AG20443 (cell line): ENCODE data around the gene RADIL.

Experiments used
- DNase-seq: peaks from one replicate; pipeline ENCODE4 v3.0.0; 2012; ENCODE audit warnings: low spot score, mixed read lengths

The RADIL gene

GRCh38 chr7:4831723-4832495, 51.6 kb downstream of the RADIL start:
- DNase-seq = no peak

- DNase-seq = peak; percentile 89
These were observed 53.3 kb downstream of the RADIL start for GRCh38 chr7:4830176-4830575.

DNA sequence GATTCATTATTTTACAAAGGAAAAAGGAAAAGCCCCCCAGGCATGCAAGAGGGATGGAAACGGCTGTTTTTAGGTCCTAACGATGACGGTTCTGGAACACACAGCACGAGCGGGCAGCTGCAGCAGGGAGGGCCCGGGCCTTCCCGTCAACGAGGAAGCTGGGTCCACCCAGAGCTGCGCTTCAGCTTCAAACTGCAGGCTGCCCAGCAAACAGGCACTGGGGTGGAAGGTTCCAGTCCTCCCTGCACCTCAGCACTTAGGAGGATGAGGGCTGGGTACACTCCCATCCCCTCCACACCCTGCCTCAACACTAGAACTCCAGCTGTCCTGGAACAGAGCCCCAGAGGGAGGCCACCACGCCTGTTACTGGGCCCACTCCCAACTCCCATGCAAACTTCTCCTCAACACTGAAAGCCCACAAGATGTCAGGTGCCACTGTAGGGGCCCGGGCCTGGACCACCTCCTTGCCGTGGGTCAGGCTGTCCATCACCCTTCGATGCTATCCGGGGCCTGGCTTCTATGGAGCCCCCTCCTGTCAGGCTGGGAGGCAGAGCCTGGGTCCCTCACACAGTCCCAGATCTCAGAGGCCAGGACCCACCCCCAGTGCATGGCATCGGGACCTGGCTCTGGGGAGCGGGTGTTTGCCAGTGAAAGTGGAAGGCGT, 54.7 kb downstream of the RADIL start:
- DNase-seq = no peak

GRCh38 chr7:4825081-4825480, 58.4 kb downstream of the RADIL start:
- DNase-seq = no peak

DNA sequence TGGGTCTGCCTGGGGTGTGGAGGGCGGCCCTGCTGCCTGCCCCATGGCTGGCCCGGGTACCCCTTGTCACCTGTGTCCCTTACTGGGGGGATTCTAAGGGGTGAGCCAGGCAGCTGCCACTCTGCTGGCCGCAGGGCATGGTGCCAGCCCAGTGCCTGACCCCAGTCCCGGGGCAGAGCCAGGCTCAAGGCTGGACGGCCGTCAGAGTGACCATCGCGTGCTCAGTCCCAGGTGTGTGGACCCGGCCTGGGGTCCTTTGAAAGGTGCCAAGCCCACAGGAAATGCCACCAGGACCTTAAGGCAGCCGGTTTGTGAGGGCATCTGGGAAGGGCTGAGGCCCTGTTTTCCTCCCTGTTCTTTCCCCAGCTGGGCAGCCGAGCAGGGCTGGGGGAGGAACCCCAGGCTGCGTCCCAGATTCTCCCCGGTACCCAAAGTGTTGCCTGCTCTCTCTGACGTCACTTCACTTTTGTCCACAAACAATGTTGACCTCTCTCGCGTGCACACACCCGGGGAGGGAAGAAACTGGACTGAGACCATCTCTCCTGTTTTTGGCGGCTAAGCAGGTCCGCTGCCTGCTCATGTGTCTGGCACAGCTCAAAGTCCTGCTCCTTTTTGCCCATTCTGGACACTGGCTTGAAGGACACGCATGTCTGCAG, 59.3 kb downstream of the RADIL start:
- DNase-seq = no peak

DNA sequence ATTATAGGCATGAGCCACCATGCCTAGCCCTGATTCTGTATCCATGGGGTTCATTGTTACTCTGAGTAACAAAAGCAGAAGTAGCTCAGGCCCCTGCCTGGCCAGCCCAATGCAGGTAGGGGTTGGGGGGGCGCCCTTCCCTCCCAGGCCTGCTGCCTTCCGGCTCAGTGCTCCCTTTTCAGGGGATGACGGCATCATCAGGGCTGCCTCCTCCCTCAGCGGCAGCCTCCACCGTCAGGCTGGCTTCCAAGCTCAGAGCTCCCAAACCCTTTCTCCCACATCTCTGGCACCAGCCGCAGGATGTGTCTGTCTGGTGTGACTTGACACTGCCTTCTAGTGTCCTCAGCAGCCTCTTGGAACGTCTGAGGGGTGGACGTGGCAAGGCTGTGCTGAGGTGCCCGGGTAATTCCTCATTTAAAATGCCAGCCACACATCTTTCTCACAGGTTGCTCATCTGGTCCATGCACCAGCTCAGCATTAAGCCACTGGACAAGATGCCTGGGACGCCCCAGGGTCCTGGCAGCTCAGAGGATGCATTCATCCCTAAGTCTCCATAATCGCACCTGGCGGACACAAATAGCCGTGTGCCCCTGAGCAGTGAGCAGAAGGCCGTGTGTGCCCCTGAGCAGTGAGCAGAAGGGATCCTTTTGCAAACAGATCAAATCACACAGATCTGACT, 59.9 kb downstream of the RADIL start:
- no peak for DNase-seq

- DNase-seq = no peak
These were observed 60.8 kb downstream of the RADIL start for GRCh38 chr7:4822677-4823076.

DNA sequence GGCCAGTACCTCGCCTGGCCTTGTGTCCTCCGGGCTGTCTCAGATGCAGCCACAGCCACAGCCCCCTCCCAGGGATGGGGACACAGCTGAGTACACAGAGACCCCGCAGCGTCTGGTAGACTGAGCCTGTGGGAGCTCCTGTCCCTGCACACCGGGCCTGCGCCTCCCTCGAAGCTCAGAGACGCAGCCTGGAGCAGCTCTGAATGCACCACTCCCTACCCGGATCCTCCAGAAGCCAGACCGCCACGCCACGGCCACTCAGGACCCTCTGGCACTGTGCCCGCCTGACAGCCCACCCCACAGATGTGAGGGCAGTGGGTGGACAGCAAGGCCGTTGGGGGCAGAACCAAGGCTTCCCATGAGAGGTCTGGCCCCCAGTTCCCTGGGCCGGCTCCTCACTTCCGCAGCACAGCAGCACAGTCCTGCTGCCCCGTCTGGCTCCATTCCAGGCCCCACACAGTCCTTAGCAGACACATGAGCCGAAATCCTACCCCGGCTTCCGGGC, 62.5 kb downstream of the RADIL start:
- no peak for DNase-seq

- no peak for DNase-seq
These were observed 63.0 kb downstream of the RADIL start for GRCh38 chr7:4820405-4820966.

DNA sequence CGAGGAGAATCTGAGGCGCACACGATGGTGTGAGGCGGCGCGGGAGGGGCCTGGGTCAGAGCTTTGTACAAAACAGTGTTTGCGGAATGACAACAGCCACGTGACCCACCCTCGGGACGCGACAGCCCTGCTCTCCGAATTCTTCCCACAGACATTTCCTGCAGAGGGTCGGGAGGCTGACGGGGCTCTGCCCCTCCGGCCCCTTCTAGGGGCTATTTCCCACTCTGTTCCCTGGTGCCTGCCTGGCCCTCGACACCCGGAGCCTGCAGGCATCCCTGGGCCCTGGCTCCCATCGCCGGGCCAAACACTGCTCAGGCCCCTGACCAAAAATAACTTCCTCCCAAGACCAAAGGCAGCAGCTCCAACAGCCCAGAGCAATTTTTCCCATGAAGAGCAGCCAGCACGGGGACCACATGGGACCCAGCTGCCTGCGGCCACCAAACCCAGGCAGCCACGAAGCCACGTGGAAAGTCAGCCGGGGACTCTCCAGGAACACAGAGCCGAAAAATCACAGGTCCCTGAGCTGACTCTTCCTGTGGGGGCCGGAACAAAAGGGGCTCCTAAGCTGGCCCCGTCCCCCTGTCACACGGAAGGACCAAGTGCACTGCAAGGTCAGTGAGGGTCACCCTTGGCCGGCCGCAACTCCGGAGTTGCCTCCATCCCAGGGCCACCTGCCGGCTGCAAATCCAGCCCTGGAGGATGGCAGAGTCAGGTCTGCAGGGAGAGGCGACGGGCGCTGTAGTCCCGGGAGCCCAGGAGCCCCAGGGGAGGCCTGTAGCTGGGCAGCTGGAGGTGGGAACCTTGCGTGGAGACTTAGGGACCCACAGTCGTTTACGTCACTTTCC, 63.7 kb downstream of the RADIL start:
- no peak for DNase-seq

- no peak for DNase-seq
These were observed 65.3 kb downstream of the RADIL start for GRCh38 chr7:4818000-4818794.

- no peak for DNase-seq
These were observed 66.2 kb downstream of the RADIL start for GRCh38 chr7:4817178-4817901.

GRCh38 chr7:4816419-4817080, 67.0 kb downstream of the RADIL start:
- DNase-seq = no peak

- DNase-seq = no peak
These were observed 67.7 kb downstream of the RADIL start for GRCh38 chr7:4815609-4816418.

DNA sequence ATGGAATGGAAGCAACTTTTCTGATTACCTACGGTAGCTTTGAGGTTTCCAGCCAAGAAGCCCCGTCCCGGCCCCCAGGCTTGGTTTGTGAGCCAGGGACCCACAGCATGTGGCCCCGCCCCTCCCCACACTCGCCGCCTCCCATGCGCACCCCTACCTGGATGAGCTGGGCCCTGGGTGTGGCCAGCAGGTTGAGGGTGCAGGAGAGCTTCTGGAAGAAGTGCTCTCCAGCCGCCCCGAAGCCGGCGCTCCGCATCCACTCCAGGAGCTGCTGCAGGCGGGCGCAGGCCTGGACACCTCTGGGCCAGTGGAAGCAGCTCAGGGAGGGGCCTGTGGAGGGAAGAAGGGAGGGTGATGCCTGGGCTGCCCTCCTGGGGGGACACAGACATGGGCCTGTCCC, 68.4 kb downstream of the RADIL start:
- DNase-seq = no peak

GRCh38 chr7:4814433-4814832, 69.1 kb downstream of the RADIL start:
- no peak for DNase-seq

GRCh38 chr7:4809666-4810065, 73.8 kb downstream of the RADIL start:
- DNase-seq = no peak

DNA sequence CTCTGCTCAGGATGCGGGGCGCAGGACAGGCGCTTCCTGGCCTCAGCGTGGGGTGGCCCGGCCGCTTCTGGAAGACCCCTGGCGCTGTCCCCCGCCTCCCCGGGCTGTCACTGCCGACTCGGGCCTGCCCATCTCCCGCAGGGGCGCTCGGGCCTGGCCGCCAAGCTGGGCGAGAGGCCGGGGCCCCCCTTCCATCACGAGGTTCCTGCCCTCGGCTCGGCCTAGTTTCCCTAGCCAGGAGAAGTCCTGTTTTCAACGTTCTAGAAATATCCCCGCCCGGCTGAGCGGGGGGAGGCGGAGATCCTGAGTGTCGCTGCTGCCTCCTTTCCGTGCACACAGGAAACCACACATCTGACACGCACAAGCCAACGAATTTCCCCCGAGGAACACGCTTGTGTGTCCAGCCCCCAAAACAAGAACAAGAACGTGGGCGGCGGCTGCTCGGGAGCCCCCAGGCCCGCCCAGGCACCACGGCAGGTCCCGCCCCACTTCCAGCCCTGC, 74.4 kb downstream of the RADIL start:
- DNase-seq = no peak
